T-helper 9 cell (primary cell): ENCODE results near the gene TRIM27.
"Not testable (repeated sequence)": the region's sequence is repeated elsewhere in the genome, so short reads cannot be mapped to it uniquely, and the experiment has no call there.

Source experiments
- DNase-seq: peaks from one replicate; pipeline ENCODE4 v3.0.0-alpha.2; 2020
- total RNA-seq, 2 donors: gene quantifications; one replicate each; lab custom pipeline; 2026; lab: John Stamatoyannopoulos, UW

TRIM27 gene, protein sequence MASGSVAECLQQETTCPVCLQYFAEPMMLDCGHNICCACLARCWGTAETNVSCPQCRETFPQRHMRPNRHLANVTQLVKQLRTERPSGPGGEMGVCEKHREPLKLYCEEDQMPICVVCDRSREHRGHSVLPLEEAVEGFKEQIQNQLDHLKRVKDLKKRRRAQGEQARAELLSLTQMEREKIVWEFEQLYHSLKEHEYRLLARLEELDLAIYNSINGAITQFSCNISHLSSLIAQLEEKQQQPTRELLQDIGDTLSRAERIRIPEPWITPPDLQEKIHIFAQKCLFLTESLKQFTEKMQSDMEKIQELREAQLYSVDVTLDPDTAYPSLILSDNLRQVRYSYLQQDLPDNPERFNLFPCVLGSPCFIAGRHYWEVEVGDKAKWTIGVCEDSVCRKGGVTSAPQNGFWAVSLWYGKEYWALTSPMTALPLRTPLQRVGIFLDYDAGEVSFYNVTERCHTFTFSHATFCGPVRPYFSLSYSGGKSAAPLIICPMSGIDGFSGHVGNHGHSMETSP
- 32.6 to 152 reads per million in 2 donors for total RNA-seq

DNA sequence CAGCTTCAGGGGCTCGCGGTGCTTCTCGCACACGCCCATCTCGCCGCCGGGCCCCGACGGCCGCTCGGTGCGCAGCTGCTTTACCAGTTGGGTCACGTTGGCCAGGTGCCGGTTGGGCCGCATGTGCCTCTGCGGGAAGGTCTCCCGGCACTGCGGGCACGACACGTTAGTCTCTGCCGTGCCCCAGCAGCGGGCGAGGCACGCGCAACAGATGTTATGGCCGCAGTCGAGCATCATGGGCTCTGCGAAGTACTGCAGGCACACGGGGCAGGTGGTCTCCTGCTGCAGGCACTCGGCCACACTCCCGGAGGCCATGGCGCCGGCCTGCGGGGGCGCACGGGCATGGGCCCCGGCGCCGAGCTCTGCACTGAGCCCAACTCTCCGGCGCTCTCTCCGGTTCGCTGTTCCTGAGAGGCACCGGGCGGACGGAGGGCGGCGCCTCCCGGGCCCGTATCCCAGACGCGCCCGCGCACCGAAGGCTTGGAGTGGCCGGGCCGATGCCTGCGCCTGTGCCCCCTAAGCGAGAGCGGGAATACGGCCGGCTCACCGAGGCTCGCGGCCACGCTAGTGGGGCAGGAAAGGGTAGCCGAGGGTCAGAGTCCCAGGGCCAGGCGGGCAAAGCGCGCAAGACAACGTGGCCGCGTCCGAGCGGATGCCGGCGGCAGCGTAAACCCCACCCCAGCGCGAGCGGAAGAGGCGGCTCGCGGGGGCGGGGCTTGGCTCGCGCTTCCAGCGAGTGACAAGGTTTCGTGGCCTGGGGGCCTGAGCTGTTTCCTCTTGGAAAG lies at the start of gene TRIM27:
TSS of gene TRIM27 (minus strand) at position 668 of the 785 bp plus-strand sequence. CDS start at position 315, 353 bp downstream.
- peak; percentile 68 for DNase-seq

DNA sequence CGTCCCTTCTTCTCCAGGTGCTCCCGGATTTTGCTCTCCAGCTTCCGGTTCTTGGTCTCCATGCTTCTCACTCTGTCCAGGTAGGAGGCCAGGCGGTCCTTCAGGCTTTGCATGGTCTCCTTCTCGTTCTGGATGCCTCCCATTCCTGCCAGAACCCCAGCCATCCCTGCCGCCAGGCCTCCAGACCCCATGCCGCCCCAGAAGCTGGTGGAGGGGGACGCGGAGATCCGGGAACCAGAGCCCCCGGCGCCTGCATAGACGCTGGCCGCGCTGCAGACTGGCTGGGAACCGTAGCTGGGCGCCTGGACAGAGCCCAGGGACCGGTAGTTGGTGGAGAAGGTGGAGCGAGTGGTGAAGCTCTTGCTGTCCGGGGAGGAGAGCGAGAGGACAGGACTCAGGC lies 46.3 kb upstream of the TRIM27 start:
- not testable (repeated sequence) for DNase-seq

DNA sequence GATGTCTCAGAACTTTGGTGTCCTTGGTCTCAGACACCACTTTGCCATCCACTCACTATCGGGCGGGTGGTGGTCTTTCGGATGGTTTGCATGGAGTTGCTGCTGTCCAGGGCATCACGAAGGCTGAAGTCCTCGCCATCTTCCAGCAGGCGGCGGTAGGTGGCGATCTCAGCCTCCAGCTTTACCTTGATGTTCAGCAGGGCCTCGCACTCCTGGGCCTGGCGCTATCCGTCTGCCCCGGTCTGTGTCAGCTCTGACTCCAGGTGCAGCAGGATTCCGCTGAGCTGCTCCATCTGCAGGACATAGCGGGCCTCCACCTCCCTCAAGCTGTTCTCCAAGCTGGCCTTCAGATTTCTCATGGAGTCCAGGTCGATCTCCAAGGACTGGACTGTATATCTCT lies 45.3 kb upstream of the TRIM27 start:
- no peak for DNase-seq

DNA sequence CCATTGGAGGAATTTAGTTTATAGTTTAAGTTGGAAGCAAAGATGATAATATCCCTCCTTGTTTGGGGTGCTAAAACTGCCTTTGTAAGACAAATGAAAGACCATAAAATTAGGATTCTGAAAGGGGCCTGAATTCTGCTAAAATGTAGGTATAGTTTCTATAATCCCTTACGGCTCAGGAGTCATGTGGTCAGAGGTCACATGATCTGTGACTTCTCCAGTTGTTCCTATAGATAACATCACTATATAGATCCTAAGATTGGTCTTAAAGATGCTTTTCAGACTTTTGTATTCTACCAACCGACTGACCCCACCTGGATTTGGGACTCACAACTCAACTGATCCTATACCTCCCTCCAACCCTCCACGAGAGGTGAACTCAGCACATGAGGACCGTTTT lies 44.7 kb upstream of the TRIM27 start:
- DNase-seq, result no peak

DNA sequence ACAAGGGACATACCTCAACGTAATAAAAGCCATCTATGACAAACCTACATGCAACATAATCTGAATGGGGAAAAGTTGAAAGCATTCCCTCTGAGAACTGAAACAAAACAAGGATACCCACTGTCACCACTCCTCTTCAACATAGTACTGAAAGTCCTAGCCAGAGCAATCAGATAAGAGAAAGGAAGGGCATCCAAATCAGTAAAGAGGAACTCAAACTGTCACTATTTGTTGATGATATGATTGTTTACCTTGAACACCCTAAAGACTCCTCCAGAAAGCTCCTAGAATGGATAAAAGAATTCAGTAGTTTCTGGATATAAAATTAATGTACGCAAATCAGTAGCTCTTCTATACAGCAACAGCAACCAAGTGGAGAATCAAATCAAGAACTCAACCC lies 41.9 kb upstream of the TRIM27 start:
- no peak for DNase-seq

DNA sequence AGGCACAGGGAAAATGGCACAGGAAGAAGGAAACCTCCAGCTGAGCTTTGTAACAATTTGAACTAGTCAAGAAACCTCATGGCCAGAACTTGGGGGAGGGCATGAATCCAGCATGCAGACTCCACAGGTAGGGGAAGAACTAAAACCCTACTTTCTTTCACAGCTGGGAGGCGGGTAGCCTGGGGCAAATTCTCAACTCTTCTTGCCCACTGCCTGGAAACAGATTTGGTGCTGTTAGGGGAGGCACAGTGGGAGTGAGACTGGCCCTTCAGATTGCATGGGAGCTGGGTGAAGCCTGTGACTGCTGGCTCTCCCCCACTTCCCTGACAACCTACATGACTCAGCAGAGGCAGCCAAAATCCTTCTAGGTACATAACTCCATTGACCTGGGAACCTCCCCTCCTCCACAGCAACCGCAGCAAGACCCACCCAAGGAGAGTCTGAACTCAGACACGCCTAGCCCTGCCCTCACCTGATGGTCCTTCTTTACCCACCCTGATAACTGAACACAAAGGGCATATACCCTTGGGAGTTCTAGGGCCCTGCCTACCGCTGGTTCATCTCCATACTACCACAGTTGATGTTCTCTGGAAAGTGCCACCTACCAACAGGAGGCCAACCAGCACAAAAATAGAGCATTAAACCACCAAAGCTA lies 37.2 kb upstream of the TRIM27 start:
- no peak for DNase-seq

DNA sequence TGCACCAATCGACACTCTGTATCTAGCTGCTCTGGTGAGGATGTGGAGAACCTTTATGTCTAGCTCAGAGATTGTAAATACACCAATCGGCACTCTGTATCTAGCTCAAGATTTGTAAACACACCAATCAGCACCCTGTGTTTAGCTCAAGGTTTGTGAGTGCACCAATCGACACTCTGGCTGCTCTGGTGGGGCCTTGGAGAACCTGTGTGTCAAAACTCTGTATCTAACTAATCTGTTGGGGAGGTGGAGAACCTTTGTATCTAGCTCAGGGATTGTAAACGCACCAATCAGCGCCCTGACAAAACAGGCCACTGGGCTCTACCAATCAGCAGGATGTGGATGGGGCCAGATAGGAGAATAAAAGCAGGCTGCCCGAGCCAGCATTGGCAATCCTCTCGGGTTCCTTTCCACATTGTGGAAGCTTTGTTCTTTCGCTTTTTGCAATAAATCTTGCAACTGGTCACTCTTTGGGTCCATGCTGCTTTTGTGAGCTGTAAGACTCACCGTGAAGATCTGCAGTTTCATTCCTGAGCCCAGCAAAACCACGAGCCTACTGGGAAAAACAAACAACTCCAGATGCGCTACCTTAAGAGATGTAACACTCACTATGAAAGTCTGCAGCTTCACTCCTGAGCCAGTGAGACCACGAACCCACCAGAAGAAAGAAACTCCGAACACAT lies 34.9 kb upstream of the TRIM27 start:
- DNase-seq, result not testable (repeated sequence)

DNA sequence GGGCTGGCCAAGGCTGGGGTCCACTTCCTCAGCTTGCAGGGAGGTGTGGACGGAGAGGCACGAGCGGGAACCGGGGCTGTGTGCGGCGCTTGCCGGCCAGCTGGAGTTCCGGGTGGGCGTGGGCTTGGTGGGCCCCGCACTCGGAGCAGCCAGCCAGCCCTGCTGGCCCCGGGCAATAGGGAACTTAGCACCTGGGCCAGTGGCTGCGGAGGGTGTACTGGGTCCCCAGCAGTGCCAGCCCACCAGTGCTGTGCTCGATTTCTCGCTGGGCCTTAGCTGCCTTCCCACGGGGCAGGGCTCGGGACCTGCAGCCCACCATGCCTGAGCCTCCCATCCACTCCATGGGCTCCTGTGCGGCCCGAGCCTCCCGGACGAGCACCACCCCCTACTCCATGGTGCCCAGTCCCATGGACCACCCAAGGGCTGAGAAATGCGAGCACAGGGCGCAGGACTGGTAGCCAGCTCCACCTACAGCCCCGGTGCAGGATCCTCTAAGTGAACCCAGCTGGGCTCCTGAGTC lies 34.1 kb upstream of the TRIM27 start:
- not testable (repeated sequence) for DNase-seq

DNA sequence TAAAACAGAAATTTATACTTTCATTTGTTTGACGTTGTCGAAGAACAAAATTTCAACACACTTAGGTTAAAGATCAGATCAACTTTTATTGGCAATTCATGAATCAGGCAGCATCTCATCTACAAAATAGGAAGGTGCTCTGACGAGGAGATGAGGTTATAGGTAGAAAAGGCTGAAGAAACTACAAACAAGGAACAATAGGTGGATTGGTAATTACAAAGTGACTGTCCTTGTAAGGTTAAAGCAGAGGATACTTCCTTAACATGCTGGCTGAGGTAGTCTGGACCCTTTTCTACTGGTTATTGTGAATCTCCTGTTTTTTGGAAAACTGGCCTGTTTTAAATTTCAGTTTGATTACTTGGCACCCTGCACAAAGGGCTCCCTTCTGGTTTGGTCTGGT lies 32.5 kb upstream of the TRIM27 start:
- DNase-seq, result no peak

DNA sequence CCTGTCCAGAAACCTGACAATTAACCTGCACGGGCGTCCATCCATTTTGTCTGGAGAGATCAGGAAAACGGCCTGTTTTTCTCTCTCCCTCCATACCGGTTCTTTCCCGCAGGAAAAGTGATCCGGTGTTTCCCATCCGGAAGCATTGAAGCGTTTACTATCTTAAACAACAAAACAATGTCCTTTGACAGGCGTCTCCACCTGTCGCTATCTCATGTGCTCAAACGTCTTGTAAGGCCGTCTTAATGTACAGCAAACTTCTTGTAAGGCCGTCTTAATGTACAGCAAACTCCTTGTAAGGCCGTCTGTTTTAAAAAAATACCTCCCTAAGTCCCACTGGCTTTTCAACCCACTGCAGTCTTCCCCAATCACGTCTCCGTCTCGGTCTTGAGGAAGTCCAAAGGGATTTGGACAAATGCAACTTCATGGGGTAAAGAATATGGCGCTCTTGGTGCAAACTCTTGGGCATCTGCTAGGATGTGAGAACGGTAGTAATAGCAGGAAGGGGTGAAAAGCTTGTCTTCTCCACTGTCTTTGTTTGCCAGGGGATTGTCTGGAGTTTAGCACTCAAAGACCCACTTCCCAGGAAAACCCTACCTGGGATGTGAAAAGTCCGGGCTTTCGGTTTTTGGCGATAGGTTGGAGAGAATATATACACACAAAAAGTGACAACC lies 29.9 kb upstream of the TRIM27 start:
- no peak for DNase-seq

DNA sequence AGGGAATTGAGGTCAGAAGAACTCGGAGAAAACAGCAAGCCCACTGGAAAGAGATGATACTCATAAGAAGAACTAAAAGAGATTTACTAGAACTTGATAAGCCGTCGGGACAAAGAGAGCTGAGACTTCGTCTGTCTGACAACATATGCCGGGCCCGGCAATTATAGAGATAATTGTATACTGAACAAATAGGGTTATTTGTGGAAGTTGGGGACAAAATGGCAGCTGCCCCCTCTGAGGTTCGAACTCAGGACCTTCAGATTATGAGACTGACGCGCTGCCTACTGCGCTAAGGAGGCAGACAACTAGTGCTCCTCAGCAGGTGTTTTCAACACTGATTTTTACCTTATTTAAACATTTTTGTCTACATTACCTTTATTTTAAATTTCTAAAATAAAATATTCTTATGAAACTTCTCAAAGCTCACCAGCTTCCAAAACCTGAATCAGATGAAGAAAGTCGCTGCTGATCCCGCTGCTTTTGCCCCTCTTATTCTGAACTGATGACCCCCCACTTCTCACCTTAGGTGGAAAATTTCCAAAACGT lies 29.3 kb upstream of the TRIM27 start:
- DNase-seq, result peak; percentile 36

DNA sequence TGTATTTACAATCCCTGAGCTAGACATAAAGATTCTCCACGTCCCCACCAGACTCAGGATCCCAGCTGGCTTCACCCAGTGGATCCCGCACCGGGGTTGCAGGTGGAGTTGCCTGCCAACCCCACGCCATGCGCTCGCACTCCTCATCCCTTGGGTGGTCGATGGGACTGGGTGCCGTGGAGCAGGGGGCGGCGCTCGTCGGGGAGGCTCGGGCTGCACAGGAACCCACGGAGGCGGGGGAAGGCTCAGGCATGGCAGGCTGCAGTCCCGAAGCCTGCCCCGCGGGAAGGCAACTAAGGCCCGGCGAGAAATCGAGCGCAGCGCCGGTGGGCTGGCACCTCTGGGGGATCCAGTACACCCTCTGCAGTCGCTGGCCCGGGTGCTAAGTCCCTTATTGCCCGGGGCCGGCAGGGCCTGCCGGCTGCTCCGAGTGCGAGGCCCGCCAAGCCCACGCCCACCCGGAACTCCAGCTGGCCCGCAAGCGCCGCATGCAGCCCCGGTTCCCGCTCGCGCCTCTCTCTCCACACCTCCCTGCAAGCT lies 25.9 kb upstream of the TRIM27 start:
- DNase-seq, result not testable (repeated sequence)

DNA sequence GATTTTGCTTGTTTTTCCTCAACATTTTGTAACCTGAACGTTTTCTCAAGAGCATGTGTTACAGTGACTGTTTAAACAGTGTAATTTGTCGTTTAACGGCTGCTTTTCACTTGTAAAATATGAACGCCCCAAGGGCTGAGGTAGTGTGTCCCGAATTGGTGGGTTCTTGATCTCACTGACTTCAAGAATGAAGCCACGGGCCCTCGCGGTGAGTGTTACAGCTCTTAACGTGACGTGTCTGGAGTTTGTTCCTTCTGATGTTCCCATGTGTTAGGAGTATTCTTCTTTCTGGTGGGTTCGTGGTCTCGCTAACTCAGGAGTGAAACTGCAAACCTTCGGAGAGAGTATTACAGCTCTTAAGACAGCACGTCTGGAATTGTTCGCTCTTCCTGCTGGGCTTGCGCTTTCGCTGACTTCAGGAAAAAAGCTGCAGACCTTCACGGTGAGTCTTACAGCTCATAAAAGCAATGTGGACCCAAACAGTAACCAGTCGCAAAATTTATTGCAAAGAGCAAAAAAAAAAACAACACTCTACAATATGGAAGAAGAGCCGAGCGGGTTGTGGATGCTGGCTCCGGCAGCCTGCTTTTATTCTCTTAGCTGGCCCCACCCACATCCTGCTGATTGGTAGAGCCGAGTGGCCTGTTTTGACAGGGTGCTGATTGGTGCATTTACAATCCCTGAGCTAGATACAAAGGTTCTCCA lies 25.1 kb upstream of the TRIM27 start:
- DNase-seq, result no peak

DNA sequence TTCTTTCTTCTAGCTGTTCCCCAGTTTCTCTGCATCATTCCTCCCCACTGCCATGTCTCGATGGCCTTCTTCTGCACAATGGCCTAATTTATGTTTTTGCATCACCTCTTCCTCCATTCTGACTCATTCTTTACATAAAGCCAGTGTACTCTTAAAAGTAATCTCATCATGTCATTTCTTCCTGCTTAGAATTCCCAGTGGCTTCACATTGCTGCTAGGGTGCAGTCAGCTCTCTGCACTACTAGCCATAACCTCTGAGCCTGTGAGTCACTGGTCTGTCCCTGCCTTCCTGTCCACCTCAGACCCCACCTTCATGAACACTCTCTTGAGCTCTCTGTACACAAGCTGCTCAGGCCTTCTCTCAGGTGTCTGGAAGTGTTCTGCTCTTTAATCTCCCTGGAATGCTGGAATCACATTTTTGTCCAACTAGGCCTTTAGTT lies 24.1 kb upstream of the TRIM27 start:
- no peak for DNase-seq

DNA sequence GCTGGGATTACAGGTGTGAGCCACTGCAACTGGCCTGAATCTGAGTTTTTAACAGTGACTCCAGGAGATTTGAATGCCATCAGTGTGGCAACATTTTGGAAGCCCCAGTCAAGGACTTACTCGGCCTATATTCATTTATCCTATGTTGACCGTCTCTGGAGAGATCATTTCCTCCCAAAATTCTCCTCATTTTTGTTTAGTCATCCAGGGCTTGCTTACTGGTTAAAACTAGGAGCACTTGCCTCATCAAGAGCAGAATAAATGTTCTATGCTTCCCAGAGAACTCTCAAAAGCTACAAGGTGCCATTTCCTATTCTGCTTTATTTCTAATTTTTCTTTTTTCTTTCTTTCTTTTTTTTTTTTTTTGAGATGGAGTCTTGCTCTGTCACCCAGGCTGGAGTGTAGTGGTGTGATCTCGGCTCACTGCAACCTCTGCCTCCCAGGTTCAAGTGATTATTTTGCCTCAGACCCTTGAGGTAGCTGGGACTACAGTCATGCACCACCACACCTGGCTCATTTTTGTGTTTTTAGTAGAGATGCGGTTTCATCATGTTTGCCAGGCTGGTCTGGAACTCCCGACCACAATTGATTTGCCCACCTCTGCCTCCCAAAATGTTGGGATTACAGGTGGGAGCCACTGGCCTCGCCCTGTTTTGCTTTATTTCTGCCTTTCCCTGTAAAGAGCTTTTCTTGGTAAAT lies 23.4 kb upstream of the TRIM27 start:
- no peak for DNase-seq

DNA sequence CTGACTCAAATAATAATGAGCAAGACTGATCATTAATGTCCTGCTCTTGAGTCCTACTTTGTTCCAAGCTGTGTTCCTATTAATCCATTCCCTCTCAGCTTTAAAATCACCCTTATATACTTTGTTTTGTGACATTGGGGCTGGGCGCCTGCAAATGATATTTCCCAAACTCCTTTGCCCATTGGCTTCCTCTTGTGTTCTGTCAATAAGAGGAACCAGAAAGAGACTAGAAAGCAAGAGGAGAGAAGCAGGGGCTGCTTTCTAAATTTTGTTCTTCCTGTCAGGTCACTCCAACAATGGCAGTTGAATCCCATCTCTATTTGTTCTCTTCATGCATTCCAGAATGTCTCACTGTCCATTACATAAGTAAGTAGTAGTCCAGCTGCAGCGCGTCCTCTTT lies 21.6 kb upstream of the TRIM27 start:
- no peak for DNase-seq

DNA sequence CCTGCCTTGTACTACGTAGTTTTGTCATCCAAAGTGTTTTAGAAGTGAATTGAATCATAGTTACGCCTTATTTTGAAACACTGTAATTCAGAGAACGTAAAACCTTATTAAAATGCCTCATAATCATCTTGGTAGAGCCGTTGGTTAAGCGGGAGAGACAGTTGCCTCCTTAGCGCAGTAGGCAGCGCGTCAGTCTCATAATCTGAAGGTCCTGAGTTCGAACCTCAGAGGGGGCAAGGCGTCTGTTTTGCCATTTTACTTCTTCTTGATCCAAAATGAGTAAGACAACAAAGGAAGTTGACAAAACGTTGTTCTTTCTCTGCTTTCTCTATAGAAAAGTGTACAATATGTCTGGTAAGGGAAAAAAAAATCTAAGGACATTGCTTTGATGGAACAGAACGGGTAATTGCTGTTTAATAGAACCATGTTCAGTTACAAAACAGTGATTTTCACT lies 20.7 kb upstream of the TRIM27 start:
- peak; percentile 40 for DNase-seq

DNA sequence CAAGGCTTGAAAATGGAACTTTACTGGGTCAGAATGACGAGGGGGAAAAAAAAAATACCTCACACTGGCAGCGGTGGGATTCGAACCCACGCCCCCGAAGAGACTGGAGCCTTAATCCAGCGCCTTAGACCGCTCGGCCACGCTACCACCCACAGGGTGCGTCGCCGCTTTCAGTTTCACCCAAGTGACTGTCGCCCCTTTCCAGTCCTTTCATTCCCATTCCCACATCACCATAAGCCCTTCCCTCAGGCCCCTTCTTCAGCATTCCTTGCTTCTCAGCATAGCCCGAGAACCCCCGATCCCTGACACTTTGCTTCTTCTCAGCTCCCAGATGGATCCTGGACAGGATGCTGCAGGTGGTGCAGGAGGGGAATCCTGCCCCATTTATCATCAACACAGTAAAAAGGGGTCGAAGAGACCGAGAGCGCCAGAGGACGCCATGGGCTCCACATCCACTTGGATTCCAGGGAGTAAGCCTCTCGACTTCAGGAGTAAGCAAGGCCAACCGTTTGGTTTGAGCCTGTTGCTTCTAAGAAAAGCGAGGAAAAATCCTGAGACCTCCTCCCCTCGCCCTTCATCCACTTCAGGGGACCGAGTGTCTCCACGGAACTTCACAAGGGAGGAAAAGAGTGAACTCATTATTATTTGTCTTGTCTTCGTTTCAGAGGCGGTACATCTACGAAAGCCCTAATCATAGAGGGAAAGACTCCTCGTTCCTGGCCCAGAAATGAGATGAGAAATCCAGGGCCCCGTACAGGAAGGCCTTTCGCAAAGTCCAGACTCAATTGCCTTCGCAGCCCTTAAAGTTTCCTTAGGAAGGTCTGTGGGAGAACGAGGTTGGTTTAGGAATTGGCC lies 20.0 kb upstream of the TRIM27 start:
- DNase-seq, result peak; percentile 18

DNA sequence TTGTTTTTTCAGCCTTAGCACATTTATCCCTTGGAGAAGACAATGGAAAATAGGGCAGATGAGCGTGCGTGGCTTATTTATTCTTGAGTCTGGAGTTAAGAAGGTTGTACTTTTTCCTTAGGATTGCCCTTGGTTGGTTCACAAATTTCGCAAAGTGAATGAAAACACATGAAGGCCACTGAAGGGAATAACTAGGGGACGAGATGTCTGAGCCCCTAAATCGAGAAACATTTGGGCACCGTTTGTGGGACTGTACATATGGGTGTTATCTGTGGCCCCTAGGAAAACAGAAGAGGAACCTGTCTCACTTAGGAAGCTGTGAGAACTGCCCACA lies 19.4 kb upstream of the TRIM27 start:
- DNase-seq, result no peak
